Measurements from ENCODE around the gene SPACA4. TPM values are rescaled to one million over a fixed set of nuclear protein-coding genes. Genes with fewer than 3 reads are reported as not detected.

Gene SPACA4
- total and polyA plus RNA-seq, 10 of the 15 experiments (the other 5 are each of a cell fraction or from before 2014, with no cell fraction given): not detected

GRCh38 chr19:48609571-48610108 lies 3.1 kb downstream of the SPACA4 start:
- no peak overlapping the region for H2AFZ ChIP-seq (ENCODE audit: control insufficient read depth, low read depth, low read length)
- ChIA-PET CTCF (interaction anchor here (0.6 to 2.7 kb wide), 10 partner anchors 8 to 268 kb away, joined by 3 to 26 read pairs (median 8); partner anchors contain the start of gene CA11), SMC1A (ENCODE audit: uncharacterized antibody, unreplicated experiment) (interaction anchor here (0.6 to 2.3 kb wide), 9 partner anchors 15 to 276 kb away, joined by 3 to 6 read pairs (median 4); no protein-coding TSS in a partner anchor), RAD21 (ENCODE audit: unreplicated experiment) (interaction anchor here (0.8 to 2.4 kb wide), 12 partner anchors 8 to 295 kb away, joined by 3 to 16 read pairs (median 4); partner anchors contain the start of genes RPL18 and SPHK2), POLR2A (interaction anchor here (1.4 to 1.7 kb wide), 3 partner anchors 10 to 276 kb away, joined by 4 to 6 read pairs (median 4); partner anchors contain the start of gene SPHK2)
- H3K27me3 ChIP-seq (replicated peaks in 1 of 2; ENCODE audit: control insufficient read depth in 2 of 2, insufficient read depth in 2 of 2, low read length in 1 of 2): no peaks in the 10 kb centered on the region
- intact Hi-C loops (cut with micrococcal nuclease; ENCODE audit: unreplicated experiment): no loop called here
- no peak overlapping the region for H3K4me2 ChIP-seq (ENCODE audit: control insufficient read depth, insufficient read depth)
- no peaks in the 10 kb centered on the region for H3K79me2 ChIP-seq (ENCODE audit: control insufficient read depth, insufficient read depth, low read length)
- no peak overlapping the region for H3K4me3 ChIP-seq
- peaks cover 0 to 9% of the 10 kb centered on the region in 2 experiments; a peak in 2 of 4 replicates for H3K36me3 ChIP-seq (ENCODE audit: control insufficient read depth in 2 of 2, insufficient read depth in 2 of 2, low read length in 1 of 2)
- WGBS (ENCODE audit: insufficient coverage, insufficient replicate concordance, low lambda C conversion rate, missing lambda C conversion rate): 89% methylated on average over 20 of the region's 20 CpGs
- no peaks in the 10 kb centered on the region for H3K4me1 ChIP-seq (ENCODE audit: control insufficient read depth, insufficient read depth, low read length)
- in situ Hi-C loops (cut with MboI): no loop called here
- no peak overlapping the region for H3K27ac ChIP-seq (ENCODE audit: control insufficient read depth, insufficient read depth)
- H4K20me1 ChIP-seq (ENCODE audit: control insufficient read depth, insufficient read depth): peaks cover 4% of the 10 kb centered on the region; the same call in 1 of the 2 replicates
- no peaks in the 10 kb centered on the region for H3K9me3 ChIP-seq (replicated peaks; ENCODE audit: control insufficient read depth, insufficient read depth, low read length)
- FAIRE-seq (no peak), DNase-seq (ENCODE audit: low read depth, low spot score) (no peak), ATAC-seq (no peak)
- TF ChIP-seq RBBP5 (conservative IDR thresholded peaks at IDR 0.05): no peak
- no peak for TF ChIP-seq RELA (IDR thresholded peaks at IDR 0.05; ENCODE audit: borderline replicate concordance, partially characterized antibody)
- TF ChIP-seq TCF3 (IDR thresholded peaks at IDR 0.05; ENCODE audit: borderline replicate concordance, insufficient read depth, low read depth, low read length): no peak
- no peak for TF ChIP-seq CHD2 (IDR thresholded peaks at IDR 0.05; ENCODE audit: borderline replicate concordance, low read depth, low read length)
- no peak for TF ChIP-seq NKRF (conservative IDR thresholded peaks at IDR 0.05)
- TF ChIP-seq MTA3 (IDR thresholded peaks at IDR 0.05; ENCODE audit: borderline replicate concordance, low read length): no peak
- TF ChIP-seq ATF7 (IDR thresholded peaks at IDR 0.05; ENCODE audit: low read depth): no peak
- TF ChIP-seq JUNB (IDR thresholded peaks at IDR 0.05): no peak
- no TSS peak for BruUV-seq (replicated peaks)
- no peak overlapping the region for H3K9ac ChIP-seq (ENCODE audit: control insufficient read depth, insufficient read depth, low read length)

Measured in GM12878 (cell line).